T-helper 2 cell treated with Interferon-gamma antibody and Interleukin-4, amounts not matched to agents 5 μg/mL and 100 μg/mL, for 36 hours (primary cell): ENCODE data around the gene EVC2.
A peak's percentile ranks its signal among the peaks of the same experiment; 100 is the strongest.

Source experiments
- DNase-seq: peaks from one replicate; pipeline ENCODE4 v3.0.0; 2021; ENCODE audit warnings: low spot score
- H3K27ac Mint-ChIP-seq: one replicate; pipeline ENCODE4 v1.8.0; 2021; ENCODE audit warnings: mild to moderate bottlenecking, mixed read lengths
- H3K27me3 Mint-ChIP-seq: one replicate; pipeline ENCODE4 v1.8.0; 2021; ENCODE audit warnings: low read depth, mixed read lengths
- H3K36me3 Mint-ChIP-seq: one replicate; pipeline ENCODE4 v1.8.0; 2021; ENCODE audit warnings: low read depth, mixed read lengths
- H3K4me1 Mint-ChIP-seq: one replicate; pipeline ENCODE4 v1.8.0; 2021; ENCODE audit warnings: low read depth, mixed read lengths
- H3K4me3 Mint-ChIP-seq: one replicate; pipeline ENCODE4 v1.8.0; 2022; ENCODE audit warnings: mild to moderate bottlenecking, moderate library complexity, mixed read lengths
- H3K9me3 Mint-ChIP-seq: one replicate; pipeline ENCODE4 v1.8.0; 2021; ENCODE audit warnings: mixed read lengths

EVC2 gene

GRCh38 chr4:5708449-5709206 lies at the start of gene EVC2:
EVC2 (minus strand) TSS chr4:5708559; CDS start chr4:5708513, 46 bp downstream.
- H3K27ac Mint-ChIP-seq = no peak within 1 kb of the TSS

GRCh38 chr4:5757954-5758353 lies 49.6 kb upstream of the EVC2 start:
- no peak overlapping the region for H3K27ac Mint-ChIP-seq
- H3K9me3 Mint-ChIP-seq = peaks cover 4% of the 10 kb centered on the region
- no peaks in the 10 kb centered on the region for H3K36me3 Mint-ChIP-seq
- H3K27me3 Mint-ChIP-seq = no peaks in the 10 kb centered on the region
- DNase-seq = no peak
- no peak overlapping the region for H3K4me3 Mint-ChIP-seq
- H3K4me1 Mint-ChIP-seq = peaks cover 3% of the 10 kb centered on the region

More at GRCh38 chr4:5708449-5709206, at the start of gene EVC2:
- Mint-ChIP-seq H3K27me3 (peaks cover 45% of the 10 kb centered on the region), H3K4me3 (peak within 1 kb of the TSS; percentile 26), H3K4me1 (peaks cover 3% of the 10 kb centered on the region), H3K36me3 (no peaks in the 10 kb centered on the region), H3K9me3 (peaks cover 11% of the 10 kb centered on the region)
- no peak for DNase-seq

- DNase-seq = no peak
- H3K27ac Mint-ChIP-seq = no peak overlapping the region
These were observed 49.2 kb upstream of the EVC2 start for GRCh38 chr4:5757536-5757935.

GRCh38 chr4:5757091-5757490 lies 48.7 kb upstream of the EVC2 start:
- no peaks in the 10 kb centered on the region for H3K27me3 Mint-ChIP-seq
- peaks cover 3% of the 10 kb centered on the region for H3K4me1 Mint-ChIP-seq
- peaks cover 4% of the 10 kb centered on the region for H3K9me3 Mint-ChIP-seq
- no peaks in the 10 kb centered on the region for H3K36me3 Mint-ChIP-seq
- no peak overlapping the region for H3K27ac Mint-ChIP-seq
- no peak overlapping the region for H3K4me3 Mint-ChIP-seq
- DNase-seq = no peak

More at GRCh38 chr4:5757536-5757935, 49.2 kb upstream of the EVC2 start:
- Mint-ChIP-seq H3K27me3 (no peaks in the 10 kb centered on the region), H3K4me3 (no peak overlapping the region), H3K4me1 (peaks cover 3% of the 10 kb centered on the region), H3K9me3 (peaks cover 4% of the 10 kb centered on the region), H3K36me3 (no peaks in the 10 kb centered on the region)

- H3K36me3 Mint-ChIP-seq = no peaks in the 10 kb centered on the region
- no peaks in the 10 kb centered on the region for H3K27me3 Mint-ChIP-seq
- no peak for DNase-seq
- peaks cover 3% of the 10 kb centered on the region for H3K4me1 Mint-ChIP-seq
- H3K4me3 Mint-ChIP-seq = no peak overlapping the region
- peaks cover 4% of the 10 kb centered on the region for H3K9me3 Mint-ChIP-seq
- H3K27ac Mint-ChIP-seq = no peak overlapping the region
These were observed 47.9 kb upstream of the EVC2 start for GRCh38 chr4:5756271-5756670.

GRCh38 chr4:5755679-5756078 lies 47.3 kb upstream of the EVC2 start:
- no peaks in the 10 kb centered on the region for H3K27me3 Mint-ChIP-seq

GRCh38 chr4:5755161-5755560 lies 46.8 kb upstream of the EVC2 start:
- DNase-seq = no peak
- Mint-ChIP-seq H3K4me1 (peaks cover 3% of the 10 kb centered on the region), H3K9me3 (peaks cover 4% of the 10 kb centered on the region), H3K27me3 (no peaks in the 10 kb centered on the region), H3K4me3 (no peak overlapping the region), H3K27ac (no peak overlapping the region), H3K36me3 (no peaks in the 10 kb centered on the region)

More at GRCh38 chr4:5755679-5756078, 47.3 kb upstream of the EVC2 start:
- Mint-ChIP-seq H3K4me1 (peaks cover 3% of the 10 kb centered on the region), H3K36me3 (no peaks in the 10 kb centered on the region), H3K27ac (no peak overlapping the region), H3K4me3 (no peak overlapping the region), H3K9me3 (peaks cover 4% of the 10 kb centered on the region)
- DNase-seq = no peak

GRCh38 chr4:5754529-5754881 lies 46.1 kb upstream of the EVC2 start:
- Mint-ChIP-seq H3K36me3 (no peaks in the 10 kb centered on the region), H3K4me3 (no peak overlapping the region), H3K27ac (no peak overlapping the region), H3K27me3 (no peaks in the 10 kb centered on the region), H3K4me1 (peaks cover 3% of the 10 kb centered on the region), H3K9me3 (peaks cover 4% of the 10 kb centered on the region)
- no peak for DNase-seq

GRCh38 chr4:5753766-5754528 lies 45.6 kb upstream of the EVC2 start:
- H3K27ac Mint-ChIP-seq = no peak overlapping the region
- H3K4me3 Mint-ChIP-seq = no peak overlapping the region
- no peaks in the 10 kb centered on the region for H3K36me3 Mint-ChIP-seq
- H3K9me3 Mint-ChIP-seq = peaks cover 4% of the 10 kb centered on the region
- no peaks in the 10 kb centered on the region for H3K27me3 Mint-ChIP-seq
- DNase-seq = no peak
- peaks cover 3% of the 10 kb centered on the region for H3K4me1 Mint-ChIP-seq

GRCh38 chr4:5753366-5753765 lies 45.0 kb upstream of the EVC2 start:
- Mint-ChIP-seq H3K4me1 (no peaks in the 10 kb centered on the region), H3K9me3 (no peaks in the 10 kb centered on the region), H3K27ac (no peak overlapping the region), H3K36me3 (no peaks in the 10 kb centered on the region), H3K4me3 (no peak overlapping the region), H3K27me3 (no peaks in the 10 kb centered on the region)
- no peak for DNase-seq

GRCh38 chr4:5752376-5753184 lies 44.2 kb upstream of the EVC2 start:
- Mint-ChIP-seq H3K9me3 (no peaks in the 10 kb centered on the region), H3K4me3 (no peak overlapping the region), H3K4me1 (no peaks in the 10 kb centered on the region), H3K36me3 (no peaks in the 10 kb centered on the region), H3K27me3 (no peaks in the 10 kb centered on the region), H3K27ac (no peak overlapping the region)
- no peak for DNase-seq

- H3K4me3 Mint-ChIP-seq = no peak overlapping the region
- no peaks in the 10 kb centered on the region for H3K4me1 Mint-ChIP-seq
- DNase-seq = no peak
- no peaks in the 10 kb centered on the region for H3K9me3 Mint-ChIP-seq
- H3K27ac Mint-ChIP-seq = no peak overlapping the region
- no peaks in the 10 kb centered on the region for H3K36me3 Mint-ChIP-seq
- no peaks in the 10 kb centered on the region for H3K27me3 Mint-ChIP-seq
These were observed 43.5 kb upstream of the EVC2 start for GRCh38 chr4:5751666-5752375.

- Mint-ChIP-seq H3K27me3 (no peaks in the 10 kb centered on the region), H3K27ac (no peak overlapping the region), H3K4me1 (no peaks in the 10 kb centered on the region), H3K4me3 (no peak overlapping the region), H3K36me3 (no peaks in the 10 kb centered on the region), H3K9me3 (no peaks in the 10 kb centered on the region)
- no peak for DNase-seq
These were observed 42.7 kb upstream of the EVC2 start for GRCh38 chr4:5750946-5751665.
